RWPE1 (cell line): ENCODE results near the gene PKD2L2.
"Not testable (repeated sequence)": the region's sequence is repeated elsewhere in the genome, so short reads cannot be mapped to it uniquely, and the experiment has no call there.

Experiments
- CTCF ChIA-PET: fragments of 350-600 bp; sonication (Branson Sonifier 250); formaldehyde crosslinking; extraction: SDS; loops from one replicate; lab custom pipeline; 2021; lab: Yijun Ruan, JAX
- POLR2A ChIA-PET: fragments of 400-600 bp; formaldehyde crosslinking; extraction: SDS; loops from one replicate; lab custom pipeline; 2020; ENCODE audit warnings: antibody characterized with exemption; ENCODE audit not compliant: low non-redundant PET; lab: Yijun Ruan, JAX
- DNase-seq: peaks from one replicate; pipeline ENCODE4 v3.0.0; 2012; ENCODE audit warnings: low spot score
- H3K27ac ChIP-seq: fragments of 450-650 bp; 2 replicates; pipeline ENCODE4 v1.5.1; 2017
- TF ChIP-seq, protein P1 (sequence below): fragments of 450-650 bp; conservative IDR thresholded peaks from 2 replicates; pipeline ENCODE4 v1.5.1; 2017; ENCODE audit warnings: low read depth, mild to moderate bottlenecking

PKD2L2 gene

DNA sequence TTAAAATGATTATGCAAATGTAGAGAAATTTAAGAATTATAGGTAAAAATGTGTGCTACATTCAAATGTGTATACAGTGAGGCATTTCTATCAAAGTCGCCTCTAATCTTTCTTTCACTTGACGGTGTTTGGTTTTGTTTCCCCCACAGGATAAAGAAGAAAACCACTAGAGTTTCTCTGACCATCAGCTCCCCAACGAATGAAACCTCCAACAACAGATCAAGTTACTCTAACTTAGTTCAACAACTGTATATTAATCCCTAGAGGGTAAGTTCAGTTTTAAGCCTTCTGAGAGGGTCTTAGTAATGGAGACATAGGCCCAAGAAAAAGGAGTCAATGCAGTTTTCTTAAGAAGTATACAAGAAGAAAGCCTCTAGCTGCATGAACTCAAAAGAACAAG lies 33.1 kb upstream of the PKD2L2 start:
- ChIA-PET CTCF (no interaction called here), POLR2A (no interaction called here)
- no peak for DNase-seq
- TF ChIP-seq, protein P1, sequence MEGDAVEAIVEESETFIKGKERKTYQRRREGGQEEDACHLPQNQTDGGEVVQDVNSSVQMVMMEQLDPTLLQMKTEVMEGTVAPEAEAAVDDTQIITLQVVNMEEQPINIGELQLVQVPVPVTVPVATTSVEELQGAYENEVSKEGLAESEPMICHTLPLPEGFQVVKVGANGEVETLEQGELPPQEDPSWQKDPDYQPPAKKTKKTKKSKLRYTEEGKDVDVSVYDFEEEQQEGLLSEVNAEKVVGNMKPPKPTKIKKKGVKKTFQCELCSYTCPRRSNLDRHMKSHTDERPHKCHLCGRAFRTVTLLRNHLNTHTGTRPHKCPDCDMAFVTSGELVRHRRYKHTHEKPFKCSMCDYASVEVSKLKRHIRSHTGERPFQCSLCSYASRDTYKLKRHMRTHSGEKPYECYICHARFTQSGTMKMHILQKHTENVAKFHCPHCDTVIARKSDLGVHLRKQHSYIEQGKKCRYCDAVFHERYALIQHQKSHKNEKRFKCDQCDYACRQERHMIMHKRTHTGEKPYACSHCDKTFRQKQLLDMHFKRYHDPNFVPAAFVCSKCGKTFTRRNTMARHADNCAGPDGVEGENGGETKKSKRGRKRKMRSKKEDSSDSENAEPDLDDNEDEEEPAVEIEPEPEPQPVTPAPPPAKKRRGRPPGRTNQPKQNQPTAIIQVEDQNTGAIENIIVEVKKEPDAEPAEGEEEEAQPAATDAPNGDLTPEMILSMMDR, result no peak
- H3K27ac ChIP-seq, result no peak overlapping the region

DNA sequence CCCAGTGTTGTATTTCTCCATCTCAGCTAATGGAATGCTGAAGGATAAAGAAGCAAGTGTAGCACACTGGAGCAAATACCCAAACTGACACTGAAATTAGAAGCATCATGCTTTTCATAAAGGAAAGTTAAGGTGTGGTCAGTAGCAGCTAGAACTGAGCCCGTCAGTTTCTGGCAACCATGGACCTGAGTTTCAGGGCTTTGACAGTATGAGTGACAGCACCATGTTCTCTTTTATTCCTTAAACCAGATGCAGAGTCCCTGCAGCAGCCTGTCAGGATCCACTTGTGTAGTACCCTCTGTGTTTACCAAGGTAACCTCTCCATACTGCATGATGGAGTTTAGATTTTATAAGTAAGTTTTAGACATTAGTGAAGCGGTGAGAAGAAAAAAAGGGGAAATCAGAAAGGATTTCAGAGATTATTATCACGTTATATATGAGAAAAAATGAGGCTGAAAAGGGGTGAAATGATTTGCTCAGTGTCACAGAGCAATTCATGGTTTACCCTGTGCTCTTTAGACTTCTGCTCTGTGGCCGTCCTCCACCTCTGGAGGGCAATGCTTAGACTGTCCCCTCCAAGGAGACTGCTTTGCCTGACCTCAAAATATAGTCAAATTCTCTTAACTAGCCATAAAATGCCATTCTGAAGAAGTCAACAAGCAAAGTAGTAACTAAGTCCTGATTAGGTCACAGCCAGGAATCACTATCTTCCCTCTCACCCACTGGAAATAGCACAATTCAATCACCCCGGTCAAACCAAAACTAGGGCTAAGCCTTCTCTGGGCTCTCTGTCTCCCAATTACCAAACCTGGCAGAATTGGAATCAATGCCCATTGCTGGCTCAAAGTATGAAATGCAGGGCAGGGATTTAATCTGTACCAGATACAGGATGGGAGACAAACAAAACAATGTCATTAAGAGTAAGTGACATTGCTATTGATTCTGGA lies 32.1 kb upstream of the PKD2L2 start:
- DNase-seq, result no peak
- TF ChIP-seq, protein P1, result no peak
- H3K27ac ChIP-seq, result no peak overlapping the region
- ChIA-PET CTCF (no interaction called here), POLR2A (no interaction called here)

DNA sequence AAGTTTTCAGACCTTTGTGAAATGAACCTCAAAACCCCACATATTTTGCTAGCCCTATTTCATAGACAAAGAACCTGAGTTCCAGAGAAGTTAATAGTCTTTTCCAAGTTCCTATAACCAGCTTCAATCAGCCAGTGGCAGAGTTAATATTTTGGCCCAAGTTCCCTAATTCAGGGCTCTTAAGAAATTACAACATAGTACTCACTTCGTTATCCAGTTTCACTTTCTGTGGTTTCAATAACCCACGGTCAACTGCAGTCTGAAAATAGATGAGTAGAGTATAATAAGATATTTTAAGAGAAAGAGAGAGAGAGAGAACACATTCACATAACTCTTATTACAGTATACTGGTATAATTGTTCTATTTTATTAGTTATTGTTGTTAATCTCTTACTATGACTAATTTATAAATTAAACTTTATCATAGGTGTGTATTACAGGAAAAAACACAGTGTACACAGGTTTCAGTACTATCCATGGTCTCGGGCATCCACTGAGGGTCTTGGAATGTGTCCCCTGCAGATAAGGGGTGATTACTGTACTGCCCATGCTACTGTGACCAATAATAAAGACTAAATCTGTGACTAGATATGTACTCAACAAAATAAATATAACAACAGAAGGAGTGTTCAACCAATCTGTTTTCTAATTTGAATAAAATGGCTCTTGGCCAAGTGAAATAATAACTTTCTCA lies 30.9 kb upstream of the PKD2L2 start:
- TF ChIP-seq, protein P1, result no peak
- DNase-seq, result peak; percentile 13
- H3K27ac ChIP-seq, result no peak overlapping the region
- POLR2A ChIA-PET, result no interaction called here
- CTCF ChIA-PET, result interaction anchor here (0.6 kb wide), 1 partner anchor 50 kb away, joined by 3 read pairs; no protein-coding TSS in a partner anchor

DNA sequence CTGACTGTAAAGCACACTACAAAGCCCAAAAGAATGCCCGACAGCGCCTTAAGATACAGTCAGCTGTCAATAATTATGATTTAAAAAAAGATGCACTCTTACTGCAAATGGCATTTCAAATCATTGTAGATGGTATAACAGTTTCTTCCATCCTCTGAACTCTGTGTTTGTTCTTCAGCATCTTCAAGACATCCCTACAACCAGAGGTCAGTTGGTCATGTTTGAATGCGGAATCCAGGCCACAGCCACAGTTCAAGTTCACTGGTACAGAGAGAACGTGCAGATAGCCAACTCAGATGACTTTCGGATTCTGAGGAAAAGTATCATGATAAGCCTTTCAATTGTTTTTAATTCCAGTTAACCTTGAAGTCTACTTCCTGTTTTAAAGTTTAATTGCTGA lies 30.3 kb upstream of the PKD2L2 start:
- no peak overlapping the region for H3K27ac ChIP-seq
- ChIA-PET POLR2A (no interaction called here), CTCF (interaction anchor here (0.6 kb wide), 1 partner anchor 50 kb away, joined by 3 read pairs; no protein-coding TSS in a partner anchor)
- DNase-seq, result no peak
- TF ChIP-seq, protein P1, result no peak

DNA sequence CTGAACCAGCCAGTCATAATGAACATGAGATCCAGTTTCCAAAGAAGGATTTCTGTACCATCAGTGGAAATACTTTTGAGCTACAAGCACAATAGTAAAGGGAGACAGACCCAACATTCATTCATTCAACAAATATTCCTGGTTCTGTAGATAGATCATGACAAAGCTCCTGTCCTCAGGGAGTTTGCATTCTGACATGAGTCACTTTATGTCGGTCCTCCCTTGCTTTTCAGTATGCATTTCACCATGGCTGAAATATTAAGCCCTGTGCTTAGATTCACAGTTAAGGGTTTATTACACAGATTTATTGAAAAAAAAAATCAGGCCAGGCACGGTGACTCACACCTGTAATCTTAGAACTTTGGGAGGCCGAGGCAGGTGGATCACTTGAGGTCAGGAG lies 27.0 kb upstream of the PKD2L2 start:
- CTCF ChIA-PET, result no interaction called here
- POLR2A ChIA-PET, result no interaction called here
- no peak overlapping the region for H3K27ac ChIP-seq
- TF ChIP-seq, protein P1, result no peak
- DNase-seq, result no peak

DNA sequence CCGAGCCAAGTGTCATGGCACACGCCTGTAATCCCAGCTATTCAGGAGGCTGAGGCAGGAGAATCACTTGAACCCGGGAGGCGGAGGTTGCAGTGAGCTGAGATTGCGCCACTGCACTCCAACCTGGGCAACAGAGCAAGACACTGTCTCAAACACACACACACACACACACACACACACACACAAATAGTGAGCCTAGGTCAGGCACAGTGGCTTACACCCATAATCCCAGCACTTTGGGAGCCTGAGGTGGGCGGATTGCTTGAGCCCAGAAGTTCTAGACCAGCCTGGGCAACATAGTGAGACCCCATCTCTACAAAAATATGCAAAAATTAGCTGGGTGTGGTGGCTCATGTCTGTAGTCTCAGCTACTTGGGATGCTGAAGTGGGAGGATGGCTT lies 25.6 kb upstream of the PKD2L2 start:
- CTCF ChIA-PET, H3K27ac ChIP-seq, DNase-seq: not testable (repeated sequence)
- POLR2A ChIA-PET, result interaction anchor here (0.7 kb wide), 1 partner anchor 39 kb away, joined by 4 read pairs; no protein-coding TSS in a partner anchor
